Neural crest cell (in vitro differentiated cells): ENCODE measurements around the gene COP1. TPM values are rescaled to one million over a fixed set of nuclear protein-coding genes. Genes with fewer than 3 reads are reported as not detected.

Source experiments
- DNase-seq: peaks from one replicate; pipeline ENCODE4 v3.0.0; 2021; ENCODE audit warnings: low read depth, mixed read lengths, low spot score
- H3K27ac Mint-ChIP-seq: one replicate; pipeline ENCODE4 v1.8.0; 2021; ENCODE audit warnings: mild to moderate bottlenecking, mixed read lengths; ENCODE audit not compliant: unreplicated experiment
- H3K27me3 Mint-ChIP-seq: 2 replicates; pipeline ENCODE4 v1.8.0; 2021; ENCODE audit warnings: low read depth, mild to moderate bottlenecking, mixed read lengths
- H3K36me3 Mint-ChIP-seq: 2 replicates; pipeline ENCODE4 v1.8.0; 2021; ENCODE audit warnings: low read depth, mild to moderate bottlenecking, mixed read lengths
- H3K4me1 Mint-ChIP-seq: 2 replicates; pipeline ENCODE4 v1.8.0; 2021; ENCODE audit warnings: mixed read lengths
- H3K4me3 Mint-ChIP-seq: one replicate; pipeline ENCODE4 v1.8.0; 2021; ENCODE audit warnings: mild to moderate bottlenecking, mixed read lengths
- H3K9me3 Mint-ChIP-seq: 2 replicates; pipeline ENCODE4 v1.8.0; 2021; ENCODE audit warnings: mixed read lengths
- CTCF ChIP-seq: fragments of 200-600 bp; sonication (generic); conservative IDR thresholded peaks from 2 replicates; pipeline ENCODE4 v1.5.0; 2021; ENCODE audit warnings: antibody characterized with exemption, mild to moderate bottlenecking
- total RNA-seq: library from RNA; stranded (reverse); gene quantifications from 2 replicates; pipeline ENCODE4 v1.2.1, GENCODE V29; 2021

The COP1 gene
- total RNA-seq, 1 donor from 2014 or later: 48.4 TPM

- no peaks in the 10 kb centered on the region for H3K4me1 Mint-ChIP-seq
- no peaks in the 10 kb centered on the region for H3K27me3 Mint-ChIP-seq
- H3K9me3 Mint-ChIP-seq: peaks cover 7% of the 10 kb centered on the region
- TF ChIP-seq CTCF: no peak
- DNase-seq: no peak
- no peak overlapping the region for H3K4me3 Mint-ChIP-seq
- no peak overlapping the region for H3K27ac Mint-ChIP-seq
- peaks cover 34% of the 10 kb centered on the region for H3K36me3 Mint-ChIP-seq
Measured at GRCh38 chr1:176144526-176144925, 62.6 kb downstream of the COP1 start.

GRCh38 chr1:176142973-176143372 lies 64.1 kb downstream of the COP1 start:
- peaks cover 8% of the 10 kb centered on the region for H3K9me3 Mint-ChIP-seq
- no peak for TF ChIP-seq CTCF
- H3K36me3 Mint-ChIP-seq: peaks cover 37% of the 10 kb centered on the region
- no peak overlapping the region for H3K27ac Mint-ChIP-seq
- H3K4me1 Mint-ChIP-seq: peaks cover 7% of the 10 kb centered on the region
- no peaks in the 10 kb centered on the region for H3K27me3 Mint-ChIP-seq
- no peak for DNase-seq
- H3K4me3 Mint-ChIP-seq: no peak overlapping the region

GRCh38 chr1:176141449-176141848 lies 65.6 kb downstream of the COP1 start:
- Mint-ChIP-seq H3K4me1 (peaks cover 9% of the 10 kb centered on the region), H3K9me3 (peaks cover 6% of the 10 kb centered on the region), H3K27ac (no peak overlapping the region), H3K4me3 (no peak overlapping the region), H3K27me3 (no peaks in the 10 kb centered on the region), H3K36me3 (peaks cover 27% of the 10 kb centered on the region)
- TF ChIP-seq CTCF: no peak
- no peak for DNase-seq

GRCh38 chr1:176136891-176137290 lies 70.2 kb downstream of the COP1 start:
- Mint-ChIP-seq H3K36me3 (peaks cover 11% of the 10 kb centered on the region), H3K27me3 (no peaks in the 10 kb centered on the region), H3K27ac (no peak overlapping the region), H3K4me3 (no peak overlapping the region), H3K9me3 (peaks cover 2% of the 10 kb centered on the region), H3K4me1 (peaks cover 9% of the 10 kb centered on the region)
- DNase-seq: no peak
- no peak for TF ChIP-seq CTCF

- no peak for DNase-seq
- TF ChIP-seq CTCF: no peak
- H3K4me1 Mint-ChIP-seq: peaks cover 9% of the 10 kb centered on the region
- peaks cover 2% of the 10 kb centered on the region for H3K9me3 Mint-ChIP-seq
- no peaks in the 10 kb centered on the region for H3K27me3 Mint-ChIP-seq
- peaks cover 11% of the 10 kb centered on the region for H3K36me3 Mint-ChIP-seq
- no peak overlapping the region for H3K4me3 Mint-ChIP-seq
- H3K27ac Mint-ChIP-seq: no peak overlapping the region
Measured at GRCh38 chr1:176134666-176135065, 72.4 kb downstream of the COP1 start.

- H3K9me3 Mint-ChIP-seq: peaks cover 21% of the 10 kb centered on the region
- no peaks in the 10 kb centered on the region for H3K27me3 Mint-ChIP-seq
- no peak overlapping the region for H3K4me3 Mint-ChIP-seq
- peaks cover 42% of the 10 kb centered on the region for H3K36me3 Mint-ChIP-seq
- DNase-seq: no peak
- H3K4me1 Mint-ChIP-seq: no peaks in the 10 kb centered on the region
- H3K27ac Mint-ChIP-seq: no peak overlapping the region
- TF ChIP-seq CTCF: no peak
Measured at GRCh38 chr1:176122282-176122681, 84.8 kb downstream of the COP1 start.
